HG02885 (cell line): ENCODE results near the gene KIF21A.
"Not testable (repeated sequence)": the region's sequence is repeated elsewhere in the genome, so short reads cannot be mapped to it uniquely, and the experiment has no call there.

ENCODE experiments used
- ATAC-seq: cut with Tn5 transposase; IDR thresholded peaks from one replicate; pipeline ENCODE4 v1.9.1; 2021; ENCODE audit warnings: mild to moderate bottlenecking; ENCODE audit not compliant: unreplicated experiment, poor library complexity

The KIF21A gene

GRCh38 chr12:39348941-39349626 lies 93.8 kb downstream of the KIF21A start:
- no peak for ATAC-seq

- no peak for ATAC-seq
Measured at GRCh38 chr12:39348523-39348922, 94.4 kb downstream of the KIF21A start.

- no peak for ATAC-seq
Measured at GRCh38 chr12:39344926-39345325, 98.0 kb downstream of the KIF21A start.

GRCh38 chr12:39343665-39344064 lies 99.3 kb downstream of the KIF21A start:
- no peak for ATAC-seq

GRCh38 chr12:39341761-39342160 lies 101.2 kb downstream of the KIF21A start:
- ATAC-seq, result no peak

GRCh38 chr12:39341179-39341578 lies 101.7 kb downstream of the KIF21A start:
- ATAC-seq, result peak; percentile 81

GRCh38 chr12:39332661-39333175 lies 110.2 kb downstream of the KIF21A start:
- ATAC-seq, result no peak

- no peak for ATAC-seq
Measured at GRCh38 chr12:39331539-39332261, 111.2 kb downstream of the KIF21A start.

- no peak for ATAC-seq
Measured at GRCh38 chr12:39329876-39330275, 113.0 kb downstream of the KIF21A start.

- no peak for ATAC-seq
Measured at GRCh38 chr12:39329018-39329417, 113.9 kb downstream of the KIF21A start.

- ATAC-seq, result no peak
Measured at GRCh38 chr12:39327965-39328364, 115.0 kb downstream of the KIF21A start.

GRCh38 chr12:39327510-39327909 lies 115.4 kb downstream of the KIF21A start:
- ATAC-seq, result no peak

GRCh38 chr12:39319180-39319579 lies 123.7 kb downstream of the KIF21A start:
- no peak for ATAC-seq

- no peak for ATAC-seq
Measured at GRCh38 chr12:39314547-39314946, 128.4 kb downstream of the KIF21A start.

GRCh38 chr12:39309516-39309915 lies 133.4 kb downstream of the KIF21A start:
- ATAC-seq, result no peak

GRCh38 chr12:39301422-39301821 lies 141.5 kb downstream of the KIF21A start:
- no peak for ATAC-seq

GRCh38 chr12:39300799-39301198 lies 142.1 kb downstream of the KIF21A start:
- no peak for ATAC-seq

- ATAC-seq, result no peak
Measured at GRCh38 chr12:39297891-39298290, 145.0 kb downstream of the KIF21A start.

- no peak for ATAC-seq
Measured at GRCh38 chr12:39296496-39296895, 146.4 kb downstream of the KIF21A start.

- not testable (repeated sequence) for ATAC-seq
Measured at GRCh38 chr12:39295593-39295992, 147.3 kb downstream of the KIF21A start.

GRCh38 chr12:39294715-39295114 lies 148.2 kb downstream of the KIF21A start:
- no peak for ATAC-seq
